GM18868 (cell line): ENCODE measurements around the gene PSTPIP1.
"Not testable (repeated sequence)": the region's sequence is repeated elsewhere in the genome, so short reads cannot be mapped to it uniquely, and the experiment has no call there.

Experiments used
- ATAC-seq: cut with Tn5 transposase; IDR thresholded peaks from one replicate; pipeline ENCODE4 v1.9.1; 2021; ENCODE audit warnings: mild to moderate bottlenecking, moderate library complexity; ENCODE audit not compliant: unreplicated experiment

The PSTPIP1 gene

DNA sequence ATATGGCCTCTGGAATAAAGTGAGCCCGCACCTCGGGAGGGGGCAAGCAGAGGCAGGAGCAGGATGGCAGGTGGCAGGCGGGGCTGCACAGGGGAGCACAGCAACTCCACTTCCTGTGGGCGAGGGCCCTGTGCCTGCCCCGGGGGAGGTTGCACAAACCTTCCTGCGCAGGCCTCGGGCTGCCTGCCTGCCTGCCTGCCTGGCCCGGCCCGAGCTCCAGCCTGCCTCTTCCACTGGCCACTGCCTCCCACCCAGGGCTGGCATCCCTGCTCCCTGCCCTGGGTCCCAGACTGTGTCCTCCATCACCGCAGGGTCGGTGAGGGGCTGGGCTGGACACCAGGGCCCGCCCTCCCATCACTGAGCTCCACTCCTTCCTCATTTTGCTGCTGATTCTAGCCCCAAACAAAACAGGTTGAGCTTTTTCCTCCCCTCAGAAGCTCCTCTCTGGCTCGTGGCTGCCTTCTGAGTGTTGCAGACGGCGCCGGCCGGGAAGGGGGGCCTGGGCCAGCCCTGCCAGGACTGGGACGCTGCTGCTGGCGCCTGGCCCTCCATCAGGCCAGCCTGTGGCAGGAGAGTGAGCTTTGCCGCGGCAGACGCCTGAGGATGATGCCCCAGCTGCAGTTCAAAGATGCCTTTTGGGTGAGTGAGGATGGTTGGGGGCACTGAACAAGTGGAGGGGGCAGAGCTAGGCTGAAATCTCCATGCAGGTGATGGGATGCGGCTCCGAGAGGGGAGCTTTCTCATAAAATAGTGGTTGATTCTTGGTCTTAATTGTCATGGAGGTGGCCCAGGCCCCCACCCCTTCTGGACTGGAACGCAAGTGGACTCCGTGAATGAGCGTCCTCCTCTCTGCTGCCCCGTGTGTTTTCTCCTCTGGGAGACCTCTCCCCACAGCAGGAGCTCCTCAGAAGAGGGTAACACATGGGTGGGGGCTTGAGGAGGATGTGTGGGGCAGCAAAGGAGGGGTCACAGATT lies at the start of gene PSTPIP1:
Gene PSTPIP1, plus strand, starts transcription at position 156 of the 975 bp plus-strand sequence. Its CDS starts 448 bp downstream, at position 604.
- ATAC-seq, result peak; percentile 60

DNA sequence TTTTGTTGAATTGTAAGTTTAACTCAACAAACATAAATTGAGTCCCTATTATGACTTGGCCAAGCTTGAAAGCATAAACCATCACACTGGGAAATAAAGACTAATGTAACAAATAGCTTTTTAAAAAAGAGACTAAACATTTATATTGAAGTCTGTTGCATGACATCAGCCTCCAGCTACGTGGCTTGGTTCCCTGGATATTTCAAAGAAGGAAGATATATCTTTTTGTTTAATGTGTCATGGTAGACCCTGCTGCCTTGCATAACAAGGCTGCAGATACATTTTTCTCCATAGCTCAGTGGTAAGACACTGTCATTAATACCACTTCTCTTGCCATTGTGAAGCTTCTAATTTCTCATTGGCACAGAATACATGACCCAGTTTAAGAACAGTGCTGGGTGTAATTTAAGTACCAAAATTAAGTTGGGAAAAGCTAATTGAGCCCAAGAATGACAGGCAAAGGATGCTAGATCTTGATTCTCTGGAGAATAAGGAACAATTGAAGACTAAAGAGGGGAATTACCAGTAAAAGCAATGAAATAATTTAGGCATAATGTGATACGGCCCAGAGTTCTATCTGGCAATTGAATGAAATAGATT lies 49.3 kb upstream of the PSTPIP1 start:
- ATAC-seq, result no peak

DNA sequence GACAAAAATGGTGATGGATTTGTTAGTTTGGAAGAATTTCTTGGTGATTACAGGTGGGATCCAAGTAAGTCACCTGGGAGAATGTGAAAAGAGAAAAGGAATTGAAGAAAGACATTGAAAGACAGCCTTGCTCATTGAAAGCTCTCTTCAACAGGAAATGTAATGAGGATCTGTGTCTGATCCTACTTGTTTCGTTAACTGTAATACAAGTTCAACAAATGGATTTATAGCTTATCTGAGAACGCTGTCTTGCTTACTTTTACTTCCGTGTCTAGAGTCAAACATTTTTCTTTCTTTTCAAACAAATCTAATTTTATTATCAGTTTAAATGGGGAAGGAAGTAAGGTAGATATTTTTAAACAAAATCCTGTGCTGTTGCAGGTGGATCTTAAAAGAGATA lies 47.5 kb upstream of the PSTPIP1 start:
- no peak for ATAC-seq

DNA sequence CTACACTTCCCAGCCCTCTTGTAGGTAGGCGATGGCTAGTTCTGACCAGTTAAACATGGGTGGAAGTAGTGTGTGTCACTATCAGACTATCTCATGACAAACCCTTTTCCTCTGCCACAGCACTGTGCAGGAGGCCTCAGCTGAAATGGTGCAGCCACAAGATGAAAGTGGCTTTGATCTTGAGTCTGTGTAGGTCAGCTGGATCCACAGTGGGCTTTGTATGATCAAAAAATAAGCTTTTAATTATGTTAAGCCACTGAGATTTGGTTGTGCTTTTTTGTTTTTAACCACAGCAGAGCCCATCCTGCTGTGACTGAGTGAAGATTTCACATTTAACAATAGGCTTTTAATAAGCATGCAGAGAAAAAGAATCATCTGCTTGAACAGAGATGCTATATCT lies 43.7 kb upstream of the PSTPIP1 start:
- no peak for ATAC-seq

DNA sequence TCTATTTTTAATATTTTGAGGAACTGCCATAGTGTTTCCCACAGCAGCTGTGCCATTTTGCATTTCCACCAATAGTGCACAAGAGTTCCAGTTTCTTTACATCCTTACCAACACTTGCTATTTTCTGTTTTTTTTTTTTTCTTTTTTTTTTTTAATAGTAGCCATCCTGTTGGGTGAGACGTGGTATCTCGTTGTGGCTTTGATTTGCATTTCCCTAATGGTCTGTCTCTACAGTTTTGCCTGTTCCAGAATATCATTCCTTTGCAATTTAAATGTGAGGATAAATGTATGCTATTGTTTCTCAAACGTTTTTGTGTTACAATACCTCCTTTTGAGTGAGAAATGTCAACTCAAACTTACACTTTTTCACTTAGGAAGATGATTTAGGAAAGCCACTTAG lies 41.0 kb upstream of the PSTPIP1 start:
- no peak for ATAC-seq

DNA sequence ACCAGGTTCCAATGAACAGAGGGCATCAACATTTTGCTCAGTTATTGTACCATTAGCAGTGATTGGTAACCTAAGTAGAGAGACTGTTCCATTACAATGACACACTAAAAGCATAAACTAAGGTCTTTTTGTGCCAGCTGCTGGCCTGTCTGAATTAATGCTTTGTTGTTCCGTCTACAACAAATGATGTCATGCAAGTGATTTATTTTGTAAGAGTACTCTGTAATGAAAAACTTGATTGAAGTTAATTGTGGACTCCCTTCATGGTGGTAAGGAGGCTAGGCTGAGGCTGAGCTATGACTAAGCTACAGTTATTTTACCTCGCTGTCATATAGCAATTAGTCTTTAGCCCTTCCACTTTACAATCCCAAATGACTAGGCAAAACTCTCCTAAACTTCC lies 40.2 kb upstream of the PSTPIP1 start:
- no peak for ATAC-seq

DNA sequence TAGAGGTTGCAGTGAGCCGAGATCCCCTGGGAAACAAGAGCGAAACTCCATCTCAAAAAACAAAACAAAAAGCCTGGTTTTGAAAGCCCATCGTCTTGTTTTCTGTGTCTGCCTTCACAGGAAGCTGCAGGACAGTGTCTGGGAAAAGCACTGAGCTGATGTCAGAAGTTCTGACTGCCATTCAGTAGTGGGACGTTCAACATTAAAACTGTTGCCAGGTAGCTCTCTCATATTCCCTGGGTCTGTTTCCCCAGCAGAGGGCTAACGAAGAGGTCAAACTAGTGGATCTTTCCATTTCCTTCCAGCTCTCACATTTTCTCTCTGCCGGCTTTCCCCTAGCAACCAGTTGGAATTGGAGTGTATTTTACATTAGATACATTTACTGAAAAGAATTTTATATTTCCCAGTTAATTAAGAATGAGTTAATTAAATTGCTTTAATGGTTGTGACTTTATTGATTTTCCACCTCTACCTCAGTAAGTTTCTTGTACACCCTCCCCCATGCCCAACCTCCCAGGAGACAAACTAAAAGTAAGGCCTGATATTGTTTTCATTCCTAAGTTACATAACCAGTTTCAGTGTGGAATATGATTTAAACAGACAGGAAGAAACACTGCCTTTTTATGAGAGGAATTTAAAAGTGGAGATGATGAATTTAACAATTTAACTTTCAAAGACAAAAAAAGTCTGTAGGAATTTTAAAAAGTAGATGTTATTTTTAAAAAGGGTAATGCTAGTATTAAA lies 33.5 kb upstream of the PSTPIP1 start:
- no peak for ATAC-seq

DNA sequence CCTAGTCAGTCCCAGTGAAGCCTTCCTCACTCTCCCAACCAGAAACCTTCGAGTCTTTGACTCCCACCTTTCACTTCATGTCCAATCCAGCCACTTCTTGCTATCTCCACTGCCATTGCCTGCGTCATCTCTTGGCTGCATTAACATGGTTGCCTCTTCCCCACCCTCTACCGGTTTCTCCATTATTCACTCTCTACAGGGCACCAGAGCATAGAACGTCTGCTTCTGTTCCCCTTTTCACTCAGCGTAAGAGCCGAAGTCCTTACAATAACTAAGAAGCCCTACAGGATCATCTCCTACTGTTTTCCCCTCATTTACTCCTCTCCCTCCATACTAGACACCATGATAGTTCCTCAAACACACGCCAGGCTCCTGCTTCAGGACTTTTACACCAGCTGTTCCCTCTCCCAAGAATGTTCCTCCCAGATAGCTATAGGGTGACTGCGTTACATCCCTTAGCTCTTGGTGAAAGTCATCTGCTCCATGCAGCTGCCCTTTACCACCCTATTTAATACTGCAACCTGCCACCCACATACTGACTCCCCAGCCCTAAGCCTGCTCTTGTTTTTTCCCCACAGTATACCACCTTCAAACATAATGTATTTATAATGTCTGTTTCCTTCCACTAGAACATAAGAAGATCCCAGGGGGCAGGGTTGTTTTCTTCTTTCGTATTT lies 32.5 kb upstream of the PSTPIP1 start:
- ATAC-seq, result no peak

DNA sequence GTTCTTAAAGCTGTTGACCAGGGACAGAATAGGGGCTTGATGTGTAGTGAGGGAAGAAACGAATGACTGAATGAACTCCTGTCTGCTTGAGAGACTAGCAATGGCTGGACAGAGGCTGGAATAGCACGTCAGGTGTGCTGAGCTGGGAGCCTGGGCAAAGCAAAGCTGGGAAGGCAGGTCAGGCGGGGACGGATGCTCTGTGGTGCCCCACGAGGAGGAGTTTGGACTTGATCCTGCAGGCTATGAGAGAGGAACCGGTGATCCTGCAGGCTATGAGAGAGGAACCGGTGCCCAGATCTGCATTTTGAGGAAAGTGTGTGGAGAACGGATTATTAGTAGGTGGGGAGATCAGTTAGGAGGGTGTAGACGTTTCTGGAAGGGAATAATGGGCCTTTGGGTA lies 31.3 kb upstream of the PSTPIP1 start:
- ATAC-seq, result no peak

DNA sequence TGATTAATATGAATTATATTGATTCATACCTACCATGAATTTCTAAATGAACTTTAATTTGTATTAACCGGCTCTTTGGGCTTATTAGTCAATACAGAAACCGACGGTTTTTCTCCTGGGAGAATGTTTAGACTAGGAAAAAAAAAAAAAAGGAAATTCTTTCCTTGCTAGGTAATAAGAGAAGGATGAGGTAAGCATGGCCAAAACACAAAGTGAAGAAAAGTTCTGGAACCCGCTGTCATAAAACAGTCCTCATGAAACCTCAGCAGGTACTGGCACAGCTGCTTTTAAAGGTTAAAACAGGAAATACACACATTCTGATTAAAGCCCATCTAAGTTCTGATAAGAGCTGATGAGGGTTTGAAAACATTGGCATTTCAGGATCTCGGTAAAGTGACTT lies 30.8 kb upstream of the PSTPIP1 start:
- ATAC-seq, result no peak

DNA sequence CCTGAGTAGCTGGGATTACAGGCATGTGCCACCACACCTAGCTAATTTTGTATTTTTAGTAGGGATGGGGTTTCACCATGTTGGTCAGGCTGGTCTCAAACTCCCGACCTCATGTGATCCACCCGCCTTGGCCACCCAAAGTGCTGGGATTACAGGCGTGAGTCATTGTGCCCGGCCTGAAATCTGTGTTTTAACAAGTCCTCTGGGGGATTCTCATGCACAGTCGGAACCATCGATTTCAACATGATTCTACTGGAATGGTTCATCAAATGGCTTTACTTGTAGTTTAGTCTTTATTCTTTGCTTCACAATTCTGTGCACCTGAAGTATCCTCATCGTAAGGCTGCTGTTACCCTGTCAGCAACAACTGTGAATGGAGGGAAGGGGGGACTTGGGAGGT lies 28.9 kb upstream of the PSTPIP1 start:
- not testable (repeated sequence) for ATAC-seq

DNA sequence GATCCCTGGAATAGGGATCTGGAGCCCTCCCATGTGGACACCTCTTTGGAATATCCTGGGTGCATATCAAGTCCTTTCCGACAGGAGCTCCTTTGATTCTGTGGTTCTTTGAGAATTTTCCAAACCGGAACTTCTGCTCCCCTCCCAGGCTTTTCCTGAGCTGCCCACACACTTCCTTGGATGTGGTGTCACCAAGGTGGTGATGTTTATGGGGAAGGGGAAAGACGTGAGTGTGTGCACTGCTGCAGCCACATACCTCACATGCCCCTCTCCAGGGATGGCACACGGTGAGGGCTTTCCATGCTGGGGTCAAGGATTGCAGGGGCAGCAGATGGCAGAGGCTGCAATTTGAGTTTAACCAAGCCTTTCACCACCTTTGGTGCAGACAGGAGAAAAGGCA lies 27.9 kb upstream of the PSTPIP1 start:
- no peak for ATAC-seq

DNA sequence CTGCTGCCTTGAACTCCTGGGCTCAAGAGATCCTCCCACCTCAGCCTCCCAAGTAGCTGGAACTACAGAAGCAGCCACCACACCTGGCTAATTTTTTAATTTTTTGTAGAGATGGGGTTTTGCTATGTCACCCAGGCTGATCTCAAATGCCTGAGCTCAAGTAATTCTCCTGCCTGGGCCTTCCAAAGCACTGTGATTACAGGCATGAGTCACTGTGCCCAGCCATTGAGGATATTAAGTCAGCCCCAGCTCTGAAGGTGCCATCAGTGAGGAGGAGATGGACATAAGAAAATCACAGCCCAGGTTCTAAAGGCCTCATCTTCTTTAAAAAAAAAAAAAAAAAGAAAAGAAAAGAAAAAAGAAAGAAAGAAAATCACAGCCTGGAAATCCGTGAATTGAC lies 26.6 kb upstream of the PSTPIP1 start:
- ATAC-seq, result no peak

DNA sequence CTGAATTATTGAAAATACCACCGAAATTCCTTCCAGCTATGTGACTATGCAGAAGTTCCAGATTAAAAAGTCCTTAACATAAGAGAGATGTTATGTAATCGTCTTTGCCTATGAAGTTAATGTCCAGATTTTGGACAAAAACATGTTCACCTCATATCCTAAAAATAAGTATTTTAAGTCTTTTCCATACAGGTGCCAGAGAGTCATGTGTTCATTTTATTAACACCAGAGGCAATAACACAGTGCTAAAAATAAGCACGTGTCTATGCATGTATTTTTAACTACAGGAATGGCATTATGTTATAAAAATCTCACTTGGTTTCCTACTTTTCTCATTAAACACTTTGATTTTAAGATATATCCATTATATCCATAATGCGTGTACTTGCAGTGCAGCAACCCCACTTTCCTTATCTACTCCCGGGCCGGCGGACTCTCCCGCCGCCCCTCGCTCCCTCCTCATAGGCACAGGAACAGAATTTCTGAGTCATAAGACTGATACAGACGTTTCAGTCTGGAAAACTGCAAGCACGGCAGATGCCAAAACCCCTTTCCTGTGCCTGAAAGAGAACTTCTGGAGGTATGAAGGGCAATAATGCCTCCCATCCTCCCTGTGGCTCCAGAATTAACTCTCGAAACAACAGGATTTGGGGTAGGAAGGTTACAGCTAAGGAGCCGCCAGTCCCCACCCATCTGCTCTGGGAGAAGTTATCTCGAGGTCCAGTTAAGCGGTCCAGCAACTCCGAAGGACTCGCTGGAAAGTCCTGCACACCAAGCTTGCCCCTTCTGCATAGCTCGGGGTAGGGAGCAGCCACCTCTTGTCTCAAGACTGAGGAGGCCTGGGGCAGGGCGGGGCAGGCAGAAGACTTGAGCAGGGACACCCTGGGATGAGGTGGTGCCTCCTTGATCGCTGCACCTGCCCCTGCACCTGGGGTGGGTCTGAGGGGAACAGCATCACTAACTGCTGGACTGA lies 22.3 kb upstream of the PSTPIP1 start:
- ATAC-seq, result no peak

DNA sequence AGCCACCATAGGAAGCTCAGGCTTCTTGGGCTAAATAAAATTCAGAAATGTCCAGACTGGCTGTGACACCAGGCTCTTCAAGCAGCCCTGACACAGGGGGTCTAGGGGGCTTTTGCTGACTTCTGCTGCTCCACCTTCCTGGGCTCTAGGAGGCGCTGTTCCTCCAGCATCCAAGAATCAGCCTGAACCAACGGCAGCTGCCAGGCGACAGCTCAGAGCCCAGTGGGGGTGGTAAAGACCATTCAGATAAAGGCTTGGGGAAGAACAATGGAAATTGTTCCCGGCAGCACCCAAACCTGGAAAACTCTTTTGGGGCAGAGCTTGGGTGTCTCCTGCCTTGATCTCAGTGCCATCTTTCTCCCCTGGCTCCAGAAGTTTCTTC lies 21.6 kb upstream of the PSTPIP1 start:
- no peak for ATAC-seq

DNA sequence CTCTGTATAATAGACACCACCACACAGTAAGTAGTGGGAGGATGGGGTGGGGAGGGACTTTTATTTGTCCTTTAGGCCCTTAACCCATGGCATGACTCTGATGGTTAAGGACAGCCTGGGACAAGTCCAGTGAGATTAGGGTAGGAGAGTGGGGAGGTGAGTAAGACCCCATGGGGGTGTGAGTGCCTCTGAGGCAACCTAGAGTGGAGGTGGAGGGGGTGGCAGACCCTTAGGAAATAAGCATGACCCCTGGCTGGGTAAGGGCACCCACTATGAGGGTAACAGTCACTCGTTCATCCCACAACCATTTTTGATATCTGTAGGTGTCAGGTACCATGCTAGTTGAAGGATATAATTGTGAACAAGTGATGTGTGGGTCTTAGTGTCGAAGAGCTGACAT lies 21.0 kb upstream of the PSTPIP1 start:
- ATAC-seq, result no peak

DNA sequence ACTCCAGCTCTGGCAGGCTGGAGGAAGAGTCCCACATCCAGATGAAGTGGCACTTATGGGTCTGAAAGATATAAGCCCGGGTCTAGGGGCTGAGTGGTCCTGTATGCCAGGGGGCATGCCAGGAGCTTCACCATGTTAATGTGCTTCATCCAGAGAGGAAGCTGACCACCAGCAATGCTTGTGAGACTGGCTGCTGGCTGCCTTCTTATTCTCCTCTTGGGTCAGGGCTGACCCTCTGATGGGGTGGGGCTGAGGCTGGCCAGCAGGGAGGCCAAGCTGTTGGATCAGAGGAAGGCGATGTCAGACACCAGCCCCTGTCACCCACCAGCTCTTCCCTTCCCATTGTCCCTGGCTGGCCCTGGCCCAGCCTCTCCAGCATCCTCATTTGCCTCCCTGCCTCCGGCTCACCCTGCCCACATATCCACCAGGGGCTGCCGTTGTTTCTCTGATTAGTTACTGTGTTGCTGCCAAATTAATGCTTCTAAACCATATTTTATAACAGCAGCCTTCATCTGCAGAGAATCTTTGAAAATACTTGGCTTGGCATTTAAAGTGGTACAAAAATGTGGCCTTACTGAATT lies 20.4 kb upstream of the PSTPIP1 start:
- no peak for ATAC-seq

DNA sequence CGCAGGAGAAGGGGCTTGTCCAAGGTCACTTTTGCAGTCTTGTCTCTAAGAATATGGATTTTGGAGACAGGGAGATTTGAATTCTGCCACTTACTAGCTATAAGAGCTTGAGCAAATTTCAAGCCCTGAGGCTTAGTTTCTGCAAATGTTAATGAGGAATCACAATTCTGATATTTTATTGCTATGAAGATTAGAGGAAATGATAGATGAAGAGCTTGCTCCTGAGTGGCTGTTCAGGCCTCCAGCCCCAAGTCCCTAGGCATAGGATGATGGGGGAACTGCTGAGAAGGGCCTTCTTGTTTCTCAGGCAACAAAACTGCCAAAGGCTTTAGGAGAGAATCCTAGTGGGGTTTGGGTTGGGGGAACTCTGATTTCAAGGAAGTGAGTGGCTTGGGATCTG lies 18.8 kb upstream of the PSTPIP1 start:
- no peak for ATAC-seq

DNA sequence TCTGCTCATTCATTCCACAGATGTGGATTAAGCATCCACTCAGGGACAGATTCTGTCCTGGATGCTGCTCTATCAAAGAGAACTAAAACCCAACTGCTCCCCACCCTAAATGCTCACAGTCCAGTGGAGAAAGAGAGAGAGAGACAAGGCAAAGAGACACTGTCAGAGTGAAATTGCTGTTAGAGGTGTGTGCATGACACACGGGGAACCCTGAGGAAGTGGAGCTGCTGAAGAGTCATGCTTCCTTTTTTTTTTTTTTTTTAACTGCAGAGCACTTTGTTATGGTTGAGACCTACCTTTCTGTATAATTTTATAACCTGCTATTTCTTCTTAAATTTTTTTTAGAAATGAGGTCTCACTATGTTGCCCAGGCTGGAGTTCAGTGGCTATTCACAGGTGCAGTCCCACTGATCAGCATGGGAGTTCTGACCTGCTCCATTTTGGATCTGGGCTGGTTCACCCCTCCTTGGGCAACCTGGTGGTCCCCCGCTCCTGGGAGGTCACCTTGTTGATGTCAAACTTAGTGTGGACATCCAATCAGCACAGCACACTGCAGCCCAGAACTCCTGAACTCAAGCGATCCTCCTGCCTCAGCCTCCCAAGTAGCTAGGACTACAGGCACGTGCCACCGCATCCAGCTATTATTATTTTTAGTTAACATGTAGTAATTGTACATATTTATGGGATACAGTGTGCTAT lies 18.2 kb upstream of the PSTPIP1 start:
- no peak for ATAC-seq
